GM19023 (cell line): ENCODE measurements around the gene LRRC45.

Source experiments
- ATAC-seq: cut with Tn5 transposase; IDR thresholded peaks from one replicate; pipeline ENCODE4 v1.9.1; 2021; ENCODE audit warnings: mild to moderate bottlenecking, moderate library complexity; ENCODE audit not compliant: unreplicated experiment

The LRRC45 gene

GRCh38 chr17:82018152-82018988, 4.7 kb upstream of the LRRC45 start:
- no peak for ATAC-seq

DNA sequence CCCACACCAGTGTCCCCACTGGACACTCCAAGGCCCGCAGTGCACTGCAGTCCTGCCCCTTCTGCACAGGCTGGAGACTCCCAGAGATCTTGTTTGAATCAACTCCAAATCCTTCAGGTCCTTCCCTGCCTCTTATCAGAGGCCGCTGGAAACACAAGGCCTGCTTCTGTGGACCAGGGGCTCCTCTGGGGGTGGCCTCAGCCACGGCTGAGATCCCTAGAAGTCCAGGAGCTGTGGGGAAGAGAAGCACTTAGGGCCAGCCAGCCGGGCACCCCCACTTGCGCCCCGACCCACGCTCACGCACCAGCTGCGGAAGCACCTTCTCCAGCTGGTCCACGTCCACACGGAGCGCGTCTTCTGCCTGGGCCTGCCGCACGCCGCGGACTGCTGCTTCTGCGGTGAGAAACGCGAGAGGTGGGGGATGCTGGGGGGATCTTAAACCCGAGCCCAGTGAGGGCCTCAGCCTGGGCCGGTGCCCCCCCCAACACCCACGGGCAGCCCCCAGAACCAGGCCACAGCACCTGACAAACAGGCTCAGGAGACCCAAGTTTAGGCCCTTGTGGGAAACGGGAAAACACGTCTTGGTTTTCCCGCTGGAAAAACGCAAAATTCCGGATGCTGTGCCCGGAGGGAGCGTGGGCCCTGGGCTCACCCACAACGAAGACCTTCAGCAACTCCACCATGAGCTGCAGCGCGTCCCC, 4.0 kb upstream of the LRRC45 start:
- no peak for ATAC-seq

- ATAC-seq, result no peak
Measured at GRCh38 chr17:82019690-82020571, 3.2 kb upstream of the LRRC45 start.

DNA sequence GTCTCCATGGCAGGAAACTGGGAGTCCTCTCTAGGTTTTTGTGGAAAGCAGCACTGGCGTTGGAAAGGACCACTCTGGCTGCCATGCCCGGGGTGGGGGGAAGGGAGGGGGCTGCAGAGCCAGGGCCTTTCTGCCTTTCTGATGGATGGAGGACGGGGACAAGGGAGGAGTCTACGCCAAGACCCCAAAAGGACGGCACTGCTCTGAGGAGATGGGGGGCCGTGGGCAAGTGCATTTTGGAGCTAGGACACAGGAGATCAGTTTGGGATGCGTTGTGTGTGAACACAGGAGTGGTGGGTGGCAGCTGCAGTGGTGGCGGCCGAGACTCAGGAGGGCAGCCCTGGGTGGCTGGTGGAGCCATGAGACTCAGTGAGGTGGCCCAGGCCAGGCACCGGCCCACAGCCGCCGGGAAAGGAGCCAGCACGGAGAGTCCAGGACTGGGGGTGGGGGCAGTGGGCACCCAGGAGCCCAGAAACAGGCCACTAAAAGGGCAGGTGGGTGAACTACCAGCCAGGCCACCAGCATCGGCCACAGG, 2.5 kb upstream of the LRRC45 start:
- no peak for ATAC-seq

GRCh38 chr17:82021107-82021899, 1.8 kb upstream of the LRRC45 start:
- no peak for ATAC-seq

- ATAC-seq, result no peak
Measured at GRCh38 chr17:82021900-82022309, 1.2 kb upstream of the LRRC45 start.

- ATAC-seq, result no peak
Measured at GRCh38 chr17:82022310-82022980, 660 bp upstream of the LRRC45 start, which contains the start of gene CENPX. CENPX (minus strand) TSS chr17:82022878; CDS start chr17:82022861, 17 bp downstream.

GRCh38 chr17:82023447-82024241, 539 bp downstream of the LRRC45 start:
- peak; percentile 2 for ATAC-seq

GRCh38 chr17:82024859-82025258, 1.8 kb downstream of the LRRC45 start:
- ATAC-seq, result no peak

DNA sequence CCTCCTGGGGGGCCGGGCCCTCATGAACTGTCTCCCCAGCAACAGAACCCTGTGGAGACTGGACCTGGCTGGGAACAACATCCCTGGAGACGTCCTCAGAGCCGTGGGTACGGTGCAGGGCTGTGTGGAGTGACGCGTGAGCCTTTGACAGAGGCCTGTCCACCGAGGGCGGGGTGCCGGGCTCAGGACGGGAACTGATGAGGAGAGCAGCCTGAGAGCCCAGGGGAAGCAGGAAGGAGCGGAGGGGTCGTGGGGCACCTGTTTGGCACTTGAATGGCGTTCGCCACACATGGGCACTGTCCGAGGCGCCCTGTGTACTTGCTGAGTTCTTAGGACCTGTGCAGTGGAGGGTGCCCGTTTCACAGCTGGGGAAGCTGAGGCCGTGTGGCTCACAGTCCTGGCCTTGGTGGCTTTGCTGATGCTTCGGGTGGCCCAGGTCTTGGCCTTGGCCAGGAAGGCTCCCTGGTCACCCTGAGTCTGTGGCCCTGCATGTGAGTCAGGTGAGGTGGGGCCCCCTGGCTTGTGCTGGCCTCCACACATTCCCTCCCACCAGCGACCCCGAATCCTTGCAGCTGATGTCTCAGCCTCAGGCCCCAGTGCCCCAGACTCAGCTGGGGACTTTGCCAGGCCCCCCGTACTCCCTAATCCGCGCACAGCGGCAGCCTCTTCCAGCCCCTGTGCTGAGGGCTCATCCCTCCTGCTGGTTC, 2.4 kb downstream of the LRRC45 start:
- ATAC-seq, result no peak

DNA sequence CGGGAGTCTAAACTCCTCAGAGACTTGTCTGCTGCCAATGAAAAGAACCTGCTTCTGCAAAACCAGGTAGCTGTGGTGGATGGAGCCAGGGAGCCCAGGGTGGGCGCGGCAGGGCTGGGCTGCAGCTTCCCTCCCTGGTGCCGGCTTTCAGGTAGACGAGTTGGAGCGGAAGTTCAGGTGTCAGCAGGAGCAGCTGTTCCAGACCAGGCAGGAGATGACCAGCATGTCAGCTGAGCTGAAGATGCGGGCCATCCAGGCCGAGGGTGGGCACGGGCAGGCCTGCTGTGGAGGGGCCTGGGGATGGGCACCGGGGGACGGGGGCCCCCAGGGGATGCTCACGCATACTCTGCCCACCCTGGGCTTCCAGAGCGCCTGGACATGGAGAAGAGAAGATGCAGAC, 5.1 kb downstream of the LRRC45 start:
- no peak for ATAC-seq

- no peak for ATAC-seq
Measured at GRCh38 chr17:82028966-82029365, 5.9 kb downstream of the LRRC45 start.

DNA sequence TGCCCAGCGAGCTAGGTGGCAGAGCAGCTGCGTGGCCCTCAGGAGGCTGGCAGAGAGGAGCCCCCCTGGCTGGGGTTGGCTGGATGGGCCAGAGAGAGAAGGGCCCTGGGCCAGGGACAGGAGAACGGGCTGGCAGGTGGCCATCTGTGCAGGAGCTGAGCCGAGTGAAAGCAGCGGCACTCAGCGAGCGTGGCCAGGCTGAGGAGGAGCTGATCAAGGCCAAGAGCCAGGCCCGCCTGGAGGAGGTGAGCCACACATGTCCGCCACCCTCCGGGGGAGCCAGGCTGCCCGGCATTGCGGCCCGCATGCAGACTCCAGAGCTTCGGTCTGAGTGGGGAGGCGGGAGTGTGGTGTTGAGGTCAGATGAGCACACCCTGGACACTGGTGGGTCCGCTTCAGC, 6.3 kb downstream of the LRRC45 start:
- ATAC-seq, result no peak

DNA sequence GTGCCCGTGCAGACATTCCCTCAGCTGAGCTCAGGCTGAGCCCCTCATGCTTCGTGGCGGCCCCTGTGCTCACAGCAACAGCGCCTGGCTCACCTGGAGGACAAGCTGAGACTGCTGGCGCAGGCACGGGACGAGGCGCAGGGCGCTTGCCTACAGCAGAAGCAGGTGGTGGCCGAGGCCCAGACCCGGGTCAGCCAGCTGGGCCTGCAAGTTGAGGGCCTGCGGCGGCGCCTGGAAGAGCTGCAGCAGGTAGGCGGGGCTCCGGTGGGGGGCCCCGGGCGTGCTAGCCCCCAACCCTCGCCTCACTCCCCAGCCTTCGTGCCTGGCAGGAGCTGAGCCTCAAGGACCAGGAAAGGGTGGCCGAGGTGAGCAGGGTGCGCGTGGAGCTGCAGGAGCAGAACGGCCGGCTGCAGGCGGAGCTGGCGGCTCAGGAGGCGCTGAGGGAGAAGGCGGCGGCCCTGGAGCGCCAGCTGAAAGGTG, 6.9 kb downstream of the LRRC45 start:
- no peak for ATAC-seq

- ATAC-seq, result peak; percentile 43
Measured at GRCh38 chr17:82030470-82031302, 7.6 kb downstream of the LRRC45 start.

GRCh38 chr17:82031303-82031884, 8.3 kb downstream of the LRRC45 start, which contains the start of gene RAC3:
RAC3 (plus strand) TSS chr17:82031678; CDS start chr17:82031762, 84 bp downstream.
- ATAC-seq, result no peak
